Neuronal stem cell (in vitro differentiated cells): ENCODE results near the gene TMEM14B. TPM values are rescaled to one million over a fixed set of nuclear protein-coding genes. Genes with fewer than 3 reads are reported as not detected.

ENCODE experiments used
- DNase-seq: peaks from one replicate; pipeline ENCODE4 v3.0.0-alpha.2; 2013; ENCODE audit warnings: low spot score
- H2AFZ ChIP-seq: one replicate; pipeline ENCODE4 v1.6.1; 2013; ENCODE audit warnings: mild to moderate bottlenecking, low read length, inconsistent platforms
- H2AK5ac ChIP-seq: 2 replicates; pipeline ENCODE4 v1.6.1; 2013; ENCODE audit warnings: low read depth, mild to moderate bottlenecking, inconsistent platforms, low read length, moderate library complexity, mixed read lengths
- H2BK120ac ChIP-seq: 2 replicates; pipeline ENCODE4 v1.6.1; 2013; ENCODE audit warnings: low read depth, mild to moderate bottlenecking, inconsistent platforms, low read length, moderate library complexity, mixed read lengths
- H2BK12ac ChIP-seq: one replicate; pipeline ENCODE4 v1.6.1; 2013; ENCODE audit warnings: low read length, inconsistent platforms
- H2BK15ac ChIP-seq: 2 replicates; pipeline ENCODE4 v1.6.1; 2013; ENCODE audit warnings: mild to moderate bottlenecking, low read length, inconsistent platforms, mixed read lengths
- H2BK5ac ChIP-seq: one replicate; pipeline ENCODE4 v1.6.1; 2013; ENCODE audit warnings: inconsistent platforms, mild to moderate bottlenecking, low read length, moderate library complexity
- H3K14ac ChIP-seq: one replicate; pipeline ENCODE4 v1.6.1; 2013; ENCODE audit warnings: low read length, inconsistent platforms
- H3K18ac ChIP-seq: 2 replicates; pipeline ENCODE4 v1.6.1; 2013; ENCODE audit warnings: low read length, inconsistent platforms
- H3K23ac ChIP-seq: 2 replicates; pipeline ENCODE4 v1.6.1; 2013; ENCODE audit warnings: low read depth, mild to moderate bottlenecking, mixed read lengths, low read length, inconsistent platforms; ENCODE audit not compliant: poor library complexity
- H3K27ac ChIP-seq: replicated peaks from 3 replicates; pipeline ENCODE4 v1.5.1; 2013; ENCODE audit warnings: low read length, inconsistent platforms
- H3K27me3 ChIP-seq, 3 experiments: 2 replicates each; pipeline ENCODE4 v1.6.1; 2013; ENCODE audit warnings: low read length in 3 of 3, mild to moderate bottlenecking in 2 of 3, inconsistent platforms in 1 of 3, low read depth in 1 of 3, mixed read lengths in 1 of 3, moderate library complexity in 1 of 3; ENCODE audit not compliant: control insufficient read depth in 3 of 3, insufficient read depth in 3 of 3
- H3K36me3 ChIP-seq, 2 donors: replicated peaks in 1 of 2; 2 replicates each; pipeline ENCODE4 v1.6.1; 2013; ENCODE audit warnings: low read length in 2 of 2; ENCODE audit not compliant: control insufficient read depth in 2 of 2, insufficient read depth in 2 of 2
- H3K4ac ChIP-seq: 2 replicates; pipeline ENCODE4 v1.6.1; 2013; ENCODE audit warnings: inconsistent platforms, mild to moderate bottlenecking, low read length, moderate library complexity
- H3K4me1 ChIP-seq, 2 donors: 1 replicate in 1 of 2; 2 replicates in 1 of 2; pipeline ENCODE4 v1.6.1; 2013; ENCODE audit warnings: low read length in 2 of 2, low read depth in 1 of 2; ENCODE audit not compliant: control insufficient read depth in 2 of 2, insufficient read depth in 1 of 2
- H3K4me2 ChIP-seq: one replicate; pipeline ENCODE4 v1.6.1; 2013; ENCODE audit warnings: mild to moderate bottlenecking, low read length, inconsistent platforms; ENCODE audit not compliant: insufficient read depth, poor library complexity, severe bottlenecking
- H3K4me3 ChIP-seq, 2 donors: 2 replicates each; pipeline ENCODE4 v1.5.1; 2013; ENCODE audit warnings: low read length in 2 of 2, mild to moderate bottlenecking in 2 of 2, inconsistent platforms in 1 of 2, moderate library complexity in 1 of 2
- H3K79me1 ChIP-seq: one replicate; pipeline ENCODE4 v1.6.1; 2013; ENCODE audit warnings: low read depth, mild to moderate bottlenecking, inconsistent platforms, low read length, moderate library complexity
- H3K9ac ChIP-seq: one replicate; pipeline ENCODE4 v1.6.1; 2013; ENCODE audit warnings: mild to moderate bottlenecking, low read depth, low read length, inconsistent platforms; ENCODE audit not compliant: poor library complexity
- H3K9me3 ChIP-seq, 2 donors: replicated peaks in 1 of 2; 2 replicates each; pipeline versions ENCODE3 to v1.6.1; 2013; ENCODE audit warnings: low read length in 2 of 2, mild to moderate bottlenecking in 2 of 2, inconsistent platforms in 1 of 2, low read depth in 1 of 2, mixed read lengths in 1 of 2, moderate library complexity in 1 of 2; ENCODE audit not compliant: control insufficient read depth in 2 of 2, insufficient read depth in 1 of 2
- H4K8ac ChIP-seq: one replicate; pipeline ENCODE4 v1.6.1; 2013; ENCODE audit warnings: low read depth, mild to moderate bottlenecking, inconsistent platforms, low read length, moderate library complexity
- H4K91ac ChIP-seq: one replicate; pipeline ENCODE4 v1.6.1; 2013; ENCODE audit warnings: low read length, low read depth, mild to moderate bottlenecking, inconsistent platforms; ENCODE audit not compliant: poor library complexity
- WGBS, 2 donors: extraction: QIAGEN DNeasy Blood & Tissue Kit; methylation state at CpG; one replicate each; pipeline ENCODE4 v1.1.7; 2013; ENCODE audit warnings: missing lambda C conversion rate in 2 of 2, mixed read lengths in 1 of 2; ENCODE audit not compliant: insufficient read length in 2 of 2, insufficient replicate concordance in 1 of 2; ENCODE audit errors: extremely low coverage in 2 of 2; 5-methylcytosine and 5-hydroxymethylcytosine counted together
- polyA plus RNA-seq, 2 experiments: library from polyadenylated mRNA; stranded (reverse); fragments of 200-250 nt; gene quantifications; one replicate each; pipeline ENCODE4 v1.2.3, GENCODE V29; 2013

The TMEM14B gene
- 109 TPM for polyA plus RNA-seq (2013, experiment 1 of 2)
- 108 TPM for polyA plus RNA-seq (2013, experiment 2 of 2)

DNA sequence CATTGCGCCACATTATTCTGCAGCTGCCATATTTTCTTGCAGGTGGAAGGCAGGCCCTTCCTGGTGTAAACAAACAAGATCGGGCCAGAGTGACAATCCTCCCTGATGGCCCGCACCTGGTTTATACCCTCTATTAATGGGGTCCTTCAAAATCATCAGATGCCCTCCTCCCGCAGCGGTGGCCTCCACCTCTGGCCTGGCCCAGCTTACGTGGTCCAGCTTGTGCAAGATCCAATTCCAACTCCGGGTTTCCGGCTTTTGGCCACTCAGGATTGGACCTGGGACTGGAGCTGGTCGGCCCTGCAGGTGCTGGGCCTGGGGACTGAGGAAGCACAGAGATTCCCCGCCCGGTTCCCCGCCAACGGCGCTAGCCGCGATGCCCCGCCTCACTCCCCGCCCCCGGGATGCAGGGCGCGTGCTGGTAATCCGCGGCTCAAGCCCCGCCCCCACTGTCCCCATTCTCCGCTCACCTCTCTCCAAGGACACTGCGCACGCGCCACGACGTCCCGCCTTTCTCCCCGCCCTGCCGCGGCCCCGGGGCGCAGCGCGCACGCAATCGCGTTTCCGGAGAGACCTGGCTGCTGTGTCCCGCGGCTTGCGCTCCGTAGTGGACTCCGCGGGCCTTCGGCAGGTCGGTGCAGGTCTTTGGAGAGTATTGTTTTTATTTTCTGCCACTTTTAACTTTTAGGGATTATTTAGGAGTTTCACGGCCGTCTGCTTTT, at the start of gene TMEM14B:
TSS of gene TMEM14B (plus strand) at position 555 of the 722 bp plus-strand sequence. CDS start 1,441 bp downstream, outside the sequence.
- Histone ChIP-seq H3K27ac (peak within 1 kb of the TSS; percentile 54), H2AFZ (peak within 1 kb of the TSS; percentile 85)
- WGBS, 2 donors: no CpG with 5 or more reads among the region's 52 CpGs

DNA sequence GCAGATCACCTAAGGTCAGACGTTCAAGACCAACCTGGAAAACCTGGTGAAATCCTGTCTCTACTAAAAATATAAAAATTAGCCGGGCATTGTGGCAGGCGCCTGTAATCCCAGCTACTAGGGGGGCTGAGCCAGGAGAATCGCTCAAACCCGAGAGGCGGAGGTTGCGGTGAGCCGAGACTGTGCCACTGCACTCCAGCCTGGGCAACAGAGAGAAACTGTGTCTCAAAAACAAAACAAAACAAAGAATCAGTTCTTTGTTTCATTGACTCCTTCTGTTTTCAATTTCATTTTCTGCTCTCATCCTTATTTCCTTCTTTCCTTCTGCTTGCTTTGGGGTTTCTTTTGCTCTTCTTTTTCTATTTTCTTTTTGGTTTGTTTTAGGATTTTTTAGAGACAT, 33.6 kb upstream of the TMEM14B start:
- Histone ChIP-seq H3K4ac (no peak overlapping the region), H3K4me1 (no peaks in the 10 kb centered on the region)
- WGBS, 2 donors: no CpG with 5 or more reads among the region's 8 CpGs

More for the DNA sequence above, at the start of gene TMEM14B:
- Histone ChIP-seq H2BK15ac (no peak within 1 kb of the TSS), H2BK5ac (no peak within 1 kb of the TSS), H3K27me3 (no peaks in the 10 kb centered on the region), H2BK120ac (no peak within 1 kb of the TSS), H2AK5ac (no peak within 1 kb of the TSS), H3K14ac (no peak within 1 kb of the TSS), H3K79me1 (peaks cover 4% of the 10 kb centered on the region), H3K4me3 (peak within 1 kb of the TSS; percentile 60 to 88), H3K4ac (no peak within 1 kb of the TSS), H3K23ac (peak within 1 kb of the TSS; percentile 6), H3K9me3 (no peaks in the 10 kb centered on the region), H3K18ac (peak within 1 kb of the TSS; percentile 56), H2BK12ac (no peak within 1 kb of the TSS), H3K4me2 (peak within 1 kb of the TSS; percentile 76), H3K9ac (peak within 1 kb of the TSS; percentile 60), H4K91ac (no peak within 1 kb of the TSS), H3K36me3 (peaks cover 5 to 42% of the 10 kb centered on the region in 2 donors), H4K8ac (no peak within 1 kb of the TSS), H3K4me1 (peaks cover 11 to 14% of the 10 kb centered on the region in 2 donors)
- DNase-seq: peak; percentile 97

GRCh38 chr6:10719296-10719963, 28.2 kb upstream of the TMEM14B start:
- Histone ChIP-seq H2BK5ac (no peak overlapping the region), H3K27ac (no peak overlapping the region)

More for the DNA sequence above, 33.6 kb upstream of the TMEM14B start:
- no peak overlapping the region for H2BK15ac ChIP-seq
- H2AFZ ChIP-seq: no peak overlapping the region
- no peaks in the 10 kb centered on the region for H3K79me1 ChIP-seq
- H3K4me2 ChIP-seq: no peak overlapping the region
- H3K14ac ChIP-seq: no peak overlapping the region
- no peak overlapping the region for H2BK120ac ChIP-seq
- peaks cover 0 to 23% of the 10 kb centered on the region in 2 donors for H3K36me3 ChIP-seq
- H3K23ac ChIP-seq: no peak overlapping the region
- H2AK5ac ChIP-seq: no peak overlapping the region
- no peak overlapping the region for H4K91ac ChIP-seq
- H2BK5ac ChIP-seq: no peak overlapping the region
- no peak overlapping the region for H3K4me3 ChIP-seq
- H3K27me3 ChIP-seq: no peaks in the 10 kb centered on the region
- H4K8ac ChIP-seq: no peak overlapping the region
- no peak overlapping the region for H3K18ac ChIP-seq
- H3K9ac ChIP-seq: no peak overlapping the region
- no peak overlapping the region for H2BK12ac ChIP-seq
- peaks cover 0 to 8% of the 10 kb centered on the region in 2 donors for H3K9me3 ChIP-seq
- no peak overlapping the region for H3K27ac ChIP-seq
- no peak for DNase-seq

GRCh38 chr6:10719964-10720264, 27.7 kb upstream of the TMEM14B start:
- Histone ChIP-seq H3K4me3 (no peak overlapping the region), H2BK12ac (no peak overlapping the region), H3K23ac (no peak overlapping the region), H3K9me3 (peaks cover 2 to 15% of the 10 kb centered on the region in 2 donors), H2AFZ (no peak overlapping the region), H4K8ac (no peak overlapping the region), H3K27me3 (no peaks in the 10 kb centered on the region), H2BK5ac (no peak overlapping the region), H2BK15ac (no peak overlapping the region), H3K18ac (no peak overlapping the region), H3K4me2 (no peak overlapping the region), H3K9ac (no peak overlapping the region), H2BK120ac (no peak overlapping the region), H3K36me3 (peaks cover 0 to 10% of the 10 kb centered on the region in 2 donors), H3K4me1 (peaks cover 7 to 12% of the 10 kb centered on the region in 2 donors), H2AK5ac (peak overlapping the region; percentile 60), H4K91ac (no peak overlapping the region), H3K4ac (no peak overlapping the region), H3K79me1 (peaks cover 1% of the 10 kb centered on the region), H3K27ac (no peak overlapping the region), H3K14ac (no peak overlapping the region)
- WGBS, 2 donors: no CpG with 5 or more reads among the region's 21 CpGs
- no peak for DNase-seq

More at GRCh38 chr6:10719296-10719963, 28.2 kb upstream of the TMEM14B start:
- Histone ChIP-seq H2AK5ac (no peak overlapping the region), H3K36me3 (peaks cover 0 to 5% of the 10 kb centered on the region in 2 donors), H3K79me1 (peaks cover 1% of the 10 kb centered on the region), H4K91ac (no peak overlapping the region), H3K23ac (no peak overlapping the region), H3K4me2 (no peak overlapping the region), H2BK15ac (no peak overlapping the region), H3K14ac (no peak overlapping the region), H3K18ac (no peak overlapping the region), H3K9me3 (peaks cover 2 to 15% of the 10 kb centered on the region in 2 donors), H3K9ac (no peak overlapping the region), H3K27me3 (no peaks in the 10 kb centered on the region), H4K8ac (no peak overlapping the region), H3K4me3 (no peak overlapping the region), H3K4ac (peak overlapping the region; percentile 79), H3K4me1 (peaks cover 7% of the 10 kb centered on the region in 2 donors), H2BK120ac (no peak overlapping the region), H2BK12ac (no peak overlapping the region), H2AFZ (no peak overlapping the region)
- DNase-seq: no peak
- no CpG with 5 or more reads among the region's 8 CpGs for WGBS, 2 donors
